ENCODE results near the gene CD53. TPM values are rescaled to one million over a fixed set of nuclear protein-coding genes. Genes with fewer than 3 reads are reported as not detected.

CD53 gene, protein sequence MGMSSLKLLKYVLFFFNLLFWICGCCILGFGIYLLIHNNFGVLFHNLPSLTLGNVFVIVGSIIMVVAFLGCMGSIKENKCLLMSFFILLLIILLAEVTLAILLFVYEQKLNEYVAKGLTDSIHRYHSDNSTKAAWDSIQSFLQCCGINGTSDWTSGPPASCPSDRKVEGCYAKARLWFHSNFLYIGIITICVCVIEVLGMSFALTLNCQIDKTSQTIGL
- not detected in 5 replicates for total RNA-seq (2022; extraction: Qiagen RNA extraction)

DNA sequence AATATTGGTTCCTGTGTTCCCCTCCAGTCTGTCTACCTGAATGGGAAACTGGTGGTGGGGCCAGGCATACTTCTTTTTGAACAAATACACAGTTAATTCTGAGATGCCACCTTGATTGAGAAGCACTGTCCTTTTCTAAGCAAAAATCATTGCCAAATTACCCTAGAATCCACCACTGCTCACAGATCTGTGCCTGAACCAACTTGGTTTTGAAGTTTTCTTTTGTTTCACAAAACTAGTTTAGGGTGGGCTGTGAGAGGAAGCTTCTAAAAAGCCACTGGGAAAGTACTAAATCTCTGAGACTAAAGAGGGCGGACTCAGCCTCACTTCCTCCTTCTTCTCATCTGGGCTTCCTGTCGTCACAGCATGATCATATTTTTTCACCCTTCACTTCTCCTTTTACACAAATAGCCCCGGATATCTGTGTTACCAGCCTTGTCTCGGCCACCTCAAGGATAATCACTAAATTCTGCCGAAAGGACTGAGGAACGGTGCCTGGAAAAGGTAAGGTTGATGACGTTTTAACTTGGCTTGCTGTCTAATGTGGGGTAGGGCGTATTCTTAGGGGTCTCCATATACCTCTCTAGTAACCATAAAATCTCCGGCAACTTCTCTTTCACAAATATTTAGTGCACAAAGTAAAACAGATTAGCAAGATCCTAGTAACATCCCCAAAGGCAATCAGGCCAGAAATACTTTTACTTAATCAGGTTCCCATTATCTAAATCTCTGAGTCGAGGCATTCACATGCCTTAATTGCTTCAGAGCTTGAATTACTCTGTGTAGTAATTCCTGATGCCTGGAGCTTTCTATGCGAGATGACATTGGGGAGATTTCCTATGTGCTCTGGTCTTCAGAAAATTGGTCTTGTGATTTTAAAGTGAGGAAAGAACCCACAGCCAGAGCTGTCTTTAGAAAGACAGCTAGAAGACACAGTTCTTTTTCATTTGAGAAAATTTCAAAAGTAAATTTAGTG is at the start of gene CD53:
CD53 (plus strand) TSS at position 404 of the 976 bp plus-strand sequence. CDS start 18,261 bp downstream, outside the sequence.

Other genes starting within 250 kb of the CD53 start
- gene KCNA3, start 198.2 kb upstream of the CD53 start, total RNA-seq (2022; extraction: Qiagen RNA extraction) = not detected in 5 replicates
- gene LRIF1, start 90.8 kb downstream of the CD53 start, total RNA-seq (2022; extraction: Qiagen RNA extraction) = 16.0 to 21.8 TPM (median 17.1 TPM) in 5 replicates